Embryonic facial prominence (tissue), 1 donor: ENCODE measurements around the gene HECW1.
"Not testable (repeated sequence)": the region's sequence is repeated elsewhere in the genome, so short reads cannot be mapped to it uniquely, and the experiment has no call there.

Experiments
- DNase-seq: peaks from one replicate; pipeline ENCODE4 v3.0.0-alpha.2; 2016; ENCODE audit errors: extremely low spot score

Gene HECW1

DNA sequence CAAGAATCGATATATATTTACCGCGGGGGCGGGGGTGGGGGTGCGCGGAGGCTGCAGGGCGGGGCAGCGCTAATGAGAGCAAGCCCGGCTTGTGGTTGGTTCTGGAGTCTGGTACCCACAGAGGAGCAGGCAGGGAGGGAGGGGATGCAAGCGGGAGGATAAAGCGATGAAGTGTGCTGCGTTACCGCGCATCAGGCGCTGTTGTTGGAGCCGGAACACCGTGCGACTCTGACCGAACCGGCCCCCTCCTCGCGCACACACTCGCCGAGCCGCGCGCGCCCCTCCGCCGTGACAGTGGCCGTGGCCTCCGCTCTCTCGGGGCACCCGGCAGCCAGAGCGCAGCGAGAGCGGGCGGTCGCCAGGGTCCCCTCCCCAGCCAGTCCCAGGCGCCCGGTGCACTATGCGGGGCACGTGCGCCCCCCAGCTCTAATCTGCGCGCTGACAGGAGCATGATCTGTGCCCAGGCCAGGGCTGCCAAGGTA lies at the start of gene HECW1:
HECW1 (plus strand) TSS at position 189 of the 482 bp plus-strand sequence. CDS start 131,259 bp downstream, outside the sequence.
- DNase-seq, result no peak

DNA sequence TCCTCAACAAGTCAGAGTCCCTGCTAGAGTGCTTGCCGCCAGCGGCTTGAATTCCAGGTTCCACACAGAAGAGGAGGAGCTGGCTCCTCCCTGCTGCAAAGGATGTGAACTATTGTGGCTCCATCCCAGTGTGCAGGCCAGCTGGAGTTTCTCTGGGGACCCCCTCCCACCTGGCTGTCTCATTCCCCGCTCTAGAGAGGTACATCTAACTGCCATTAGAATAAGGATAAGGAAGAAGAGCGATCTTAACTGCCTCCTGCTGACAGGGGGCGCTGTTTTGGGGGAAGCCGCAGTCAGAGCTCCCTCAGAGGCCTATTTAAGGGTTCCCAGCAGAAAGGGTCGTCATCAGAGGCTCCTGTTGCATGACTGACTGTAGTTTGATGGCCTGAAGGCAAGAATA lies 40.8 kb upstream of the HECW1 start:
- no peak for DNase-seq

DNA sequence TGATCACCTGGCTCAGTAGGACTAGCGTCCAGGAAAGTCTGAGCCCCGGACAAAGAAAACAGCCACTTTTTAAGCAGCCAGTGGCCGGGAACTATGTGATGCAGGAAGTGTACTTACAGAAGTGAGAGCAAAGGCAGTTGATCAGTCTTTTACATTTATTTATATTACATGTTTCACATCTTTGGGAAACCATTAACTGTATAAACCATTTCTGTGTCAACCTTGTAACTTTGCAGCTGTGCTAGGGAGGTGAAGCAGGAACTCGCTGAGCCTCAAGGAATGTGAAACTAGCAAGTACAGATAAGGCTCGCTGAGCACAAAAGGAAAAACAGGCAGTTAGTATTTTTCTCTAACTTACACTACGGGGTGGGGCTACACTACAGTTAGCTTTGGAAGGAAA lies 39.9 kb upstream of the HECW1 start:
- no peak for DNase-seq

DNA sequence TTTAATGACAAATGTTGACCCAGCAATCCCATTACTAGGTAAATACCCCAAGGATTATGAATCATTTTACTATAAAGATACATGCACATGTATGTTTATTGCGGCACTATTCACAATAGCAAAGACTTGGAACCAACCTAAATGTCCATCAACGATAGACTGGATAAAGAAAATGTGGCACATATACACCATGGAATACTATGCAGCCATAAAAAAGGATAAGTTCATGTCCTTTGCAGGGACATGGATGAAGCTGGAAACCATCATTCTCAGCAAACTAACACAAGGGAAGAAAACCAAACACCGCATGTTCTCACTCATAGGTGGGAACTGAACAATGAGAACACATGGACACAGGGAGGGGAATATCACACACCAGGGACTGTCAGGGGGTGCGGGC lies 38.6 kb upstream of the HECW1 start:
- not testable (repeated sequence) for DNase-seq

DNA sequence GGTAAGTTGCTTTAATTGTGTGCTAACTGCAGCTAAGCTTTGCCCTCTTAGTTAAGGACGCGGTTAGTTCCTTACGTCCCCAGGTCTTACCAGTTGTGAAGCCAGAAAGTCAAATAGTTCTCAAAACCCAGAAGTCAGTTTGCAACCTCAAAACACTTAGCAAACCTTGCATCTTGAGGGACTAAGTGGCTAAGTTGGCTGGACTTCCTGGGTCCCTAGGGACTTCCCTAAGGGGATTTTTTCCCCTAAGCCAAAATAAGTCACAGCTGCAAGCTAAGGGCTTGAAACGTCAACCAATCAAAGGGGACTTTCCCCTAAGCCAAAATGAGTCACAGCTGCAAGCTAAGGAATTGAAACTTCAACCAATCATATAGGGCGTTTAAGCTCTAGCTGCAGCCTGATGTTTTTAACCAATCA lies 36.2 kb upstream of the HECW1 start:
- no peak for DNase-seq

DNA sequence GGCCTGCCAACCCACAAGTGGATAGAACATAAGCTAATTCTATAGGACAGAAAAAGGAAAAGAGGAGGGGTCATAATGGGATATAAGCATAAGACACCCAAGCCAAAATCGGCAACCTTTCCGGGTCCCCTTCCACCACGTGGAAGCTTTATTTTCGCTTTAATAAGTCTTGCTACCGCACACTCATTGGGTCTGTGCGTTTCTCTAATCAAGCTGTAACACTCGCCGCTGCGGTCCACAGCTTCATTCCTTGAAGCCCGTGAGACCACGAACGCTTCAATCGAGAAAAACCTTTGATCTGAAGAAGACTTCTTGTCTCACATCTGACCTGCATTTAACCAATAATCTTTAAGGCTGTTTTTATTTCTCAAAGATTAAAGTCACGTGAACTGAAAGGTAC lies 35.8 kb upstream of the HECW1 start:
- no peak for DNase-seq

DNA sequence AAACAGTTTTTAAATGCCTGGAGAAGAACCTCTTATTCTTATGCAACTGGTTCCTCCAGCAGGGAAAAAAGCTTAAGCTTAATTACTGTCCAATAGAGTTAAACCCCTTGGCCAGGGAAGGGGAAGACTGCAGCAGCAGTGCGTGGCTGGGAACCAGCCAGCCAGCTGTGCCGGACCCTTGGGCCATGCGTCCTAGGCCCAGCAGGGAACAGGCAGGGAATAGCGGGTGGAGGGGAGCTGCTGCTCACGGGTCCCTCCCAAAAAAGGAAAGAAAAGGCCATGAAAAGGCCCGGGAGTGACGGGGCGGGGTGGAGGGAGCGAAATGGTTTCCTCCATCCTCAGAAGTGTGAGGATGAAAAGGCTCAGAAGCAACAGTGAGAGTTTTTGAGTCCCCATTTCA lies 35.2 kb upstream of the HECW1 start:
- DNase-seq, result no peak

DNA sequence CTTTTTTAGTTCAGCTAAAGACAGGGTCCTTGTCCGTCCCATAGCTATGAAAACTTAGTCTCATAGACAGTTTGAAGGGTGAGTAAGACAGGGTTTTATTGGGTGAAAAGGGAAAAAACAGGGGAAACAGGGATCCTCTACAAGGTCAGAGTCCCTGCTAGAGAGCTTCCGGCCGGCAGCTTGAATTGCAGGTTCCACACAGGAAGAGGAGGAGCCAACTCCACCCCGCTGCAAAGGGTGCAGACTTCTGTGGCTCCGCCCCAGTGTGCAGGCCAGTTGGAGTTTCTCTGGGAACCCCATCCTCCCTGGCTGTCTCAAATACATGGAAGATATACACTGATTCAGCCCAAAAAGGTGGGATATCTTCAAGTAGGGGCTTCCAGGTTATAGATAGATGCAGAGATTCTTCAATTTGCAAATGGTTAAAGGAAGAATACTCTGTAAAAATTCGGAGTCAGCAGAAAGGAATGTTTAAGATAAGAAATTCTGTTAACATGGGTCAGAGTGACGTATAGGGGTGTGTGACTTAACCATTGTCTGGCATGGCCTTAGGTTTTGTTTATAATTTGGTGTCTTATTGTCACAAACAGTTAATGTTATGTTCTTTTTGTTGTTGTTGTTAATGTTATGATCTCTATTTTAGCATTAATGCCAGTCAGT lies 34.6 kb upstream of the HECW1 start:
- no peak for DNase-seq

DNA sequence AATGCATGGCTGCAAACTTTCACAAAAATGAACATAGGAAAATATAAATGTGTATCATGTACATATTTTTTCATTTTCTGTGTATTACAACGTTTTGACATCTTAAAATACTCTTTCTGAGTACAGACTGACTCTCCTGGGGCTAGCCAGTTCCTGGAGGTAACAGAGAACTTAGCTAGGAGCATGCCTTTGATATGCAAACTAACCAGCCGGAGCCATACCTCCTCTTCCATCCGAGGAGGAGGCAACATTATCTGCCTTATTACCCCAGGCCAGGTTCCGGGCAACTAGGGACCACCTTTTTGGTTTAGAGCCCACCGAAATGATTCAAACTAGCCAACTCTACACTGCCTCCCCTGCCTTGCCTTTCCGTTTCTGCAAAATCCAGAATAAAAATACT lies 33.7 kb upstream of the HECW1 start:
- no peak for DNase-seq

DNA sequence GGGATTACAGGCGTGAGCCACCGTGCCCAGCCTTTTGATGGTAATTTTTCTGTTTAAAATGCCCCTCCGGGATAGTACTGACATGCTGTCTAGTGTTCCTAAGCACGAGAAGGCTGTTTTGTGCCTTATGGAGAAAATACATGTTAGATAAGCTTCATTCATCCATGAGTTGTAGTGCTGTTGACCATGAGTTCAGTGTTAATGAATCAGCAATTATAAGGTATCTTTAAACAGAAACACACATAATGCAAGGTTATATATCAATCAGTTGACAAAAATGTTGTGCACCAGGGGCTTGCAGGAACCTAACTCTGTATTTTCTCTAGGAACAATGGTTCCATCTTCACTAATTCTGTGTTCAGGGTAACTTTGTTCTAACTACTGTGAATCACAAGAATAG lies 30.8 kb upstream of the HECW1 start:
- no peak for DNase-seq

DNA sequence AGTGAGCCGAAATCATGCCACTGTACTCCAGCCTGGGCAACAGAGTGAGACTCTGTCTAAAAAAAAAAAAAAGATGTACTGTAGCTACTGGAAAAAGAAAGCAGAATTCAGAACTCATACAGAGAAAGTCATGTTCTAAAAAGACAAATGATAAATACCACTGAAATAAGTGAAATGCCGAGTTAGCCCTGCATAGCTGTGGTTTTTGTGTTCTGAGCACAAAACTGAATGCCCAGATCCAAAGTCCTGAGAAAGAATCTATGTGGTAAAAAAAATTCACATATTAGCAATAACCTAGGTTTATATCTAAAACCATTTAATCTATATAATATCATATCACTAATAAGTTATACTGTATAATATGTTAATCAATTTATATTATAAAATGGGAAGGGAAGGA lies 29.3 kb upstream of the HECW1 start:
- no peak for DNase-seq

DNA sequence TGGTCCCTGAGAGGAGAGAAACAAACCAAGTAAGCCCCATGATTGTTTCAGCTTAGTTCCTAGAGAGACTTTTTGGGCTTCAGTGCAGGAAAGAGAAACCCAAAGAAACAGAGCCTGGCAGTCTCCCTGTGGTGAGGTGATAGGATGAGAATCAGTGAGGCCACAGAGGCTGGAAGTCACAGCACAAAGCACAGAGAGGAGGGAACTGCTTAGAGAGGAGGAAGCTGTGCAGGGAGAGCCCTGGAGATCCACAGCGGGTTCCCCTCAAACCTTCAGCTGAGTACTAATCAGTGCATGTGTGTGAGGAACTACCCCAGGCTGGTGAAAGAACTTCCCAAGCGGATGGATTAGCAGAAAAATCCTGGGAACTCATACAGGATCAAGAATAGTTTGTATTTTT lies 27.4 kb upstream of the HECW1 start:
- DNase-seq, result no peak

DNA sequence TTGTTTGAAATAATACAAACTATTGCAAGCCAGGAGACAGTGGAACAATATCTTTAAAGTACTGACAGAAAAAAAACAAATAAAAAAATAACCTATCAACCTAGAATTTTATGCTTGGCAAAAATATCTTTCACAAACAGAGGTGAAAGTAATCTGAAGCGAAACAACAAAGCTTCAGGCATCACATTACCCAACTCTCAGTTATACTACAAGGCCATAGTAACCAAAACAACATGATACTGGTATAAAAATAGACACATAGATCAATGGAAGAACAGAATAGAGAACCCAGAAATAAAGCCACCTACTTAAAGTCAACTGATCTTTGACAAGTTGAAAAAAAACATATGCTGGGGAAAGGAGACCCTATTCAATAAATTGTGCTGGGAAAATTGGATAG lies 26.5 kb upstream of the HECW1 start:
- no peak for DNase-seq

DNA sequence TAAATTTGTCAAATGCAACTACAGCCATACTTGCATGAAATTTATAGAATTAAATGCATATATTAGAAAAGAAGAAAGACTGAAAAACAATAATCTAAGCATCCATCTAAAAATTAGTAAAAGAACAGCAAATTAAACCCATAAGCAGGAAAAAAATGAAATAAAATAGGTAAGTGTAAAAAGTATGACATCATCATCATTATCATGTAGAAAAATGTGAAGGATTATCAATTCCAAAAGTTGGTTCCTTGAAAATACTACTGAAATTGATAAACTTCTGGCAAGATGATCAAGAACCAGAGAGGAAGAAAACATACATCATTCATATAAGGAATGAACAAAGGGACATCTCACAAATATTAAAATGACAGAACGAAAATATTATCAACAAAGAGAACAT lies 19.6 kb upstream of the HECW1 start:
- no peak for DNase-seq

DNA sequence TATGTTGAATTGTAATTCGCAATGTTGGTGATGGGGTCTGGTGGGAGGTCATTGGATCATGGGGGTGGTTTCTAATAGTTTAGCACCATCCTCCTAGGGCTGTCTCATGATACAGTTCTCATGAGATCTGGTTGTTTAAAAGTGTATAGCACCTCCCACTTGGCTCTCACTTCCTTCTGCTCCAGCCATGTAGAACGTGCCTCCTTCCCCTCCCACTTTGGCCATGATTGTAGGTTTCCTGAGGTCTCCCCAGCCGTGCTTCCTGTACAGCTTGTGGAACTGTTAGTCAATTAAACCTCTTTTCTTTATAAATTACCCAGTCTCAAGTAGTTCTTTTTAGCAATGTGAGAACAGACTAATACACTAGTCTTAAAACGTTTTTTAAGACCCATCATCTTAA lies 15.6 kb upstream of the HECW1 start:
- no peak for DNase-seq

DNA sequence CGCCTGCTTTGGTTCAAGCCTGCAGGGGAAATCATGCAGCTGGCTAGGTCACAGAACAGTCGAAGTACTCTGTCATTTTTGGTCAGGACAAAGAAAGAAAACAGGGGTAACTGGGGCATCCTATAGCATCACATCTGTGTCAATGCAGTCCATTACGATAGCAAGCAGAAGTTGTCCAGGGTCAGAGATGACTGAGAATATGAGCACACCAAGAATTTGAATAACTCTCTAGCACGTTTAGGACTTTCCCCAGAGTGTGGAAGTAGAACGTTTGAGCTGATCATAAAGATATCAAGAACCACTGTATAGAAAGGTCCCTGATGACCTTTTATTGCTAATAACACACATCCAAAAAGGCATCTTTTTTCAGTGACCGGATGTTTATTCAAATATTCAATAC lies 12.7 kb upstream of the HECW1 start:
- DNase-seq, result no peak

DNA sequence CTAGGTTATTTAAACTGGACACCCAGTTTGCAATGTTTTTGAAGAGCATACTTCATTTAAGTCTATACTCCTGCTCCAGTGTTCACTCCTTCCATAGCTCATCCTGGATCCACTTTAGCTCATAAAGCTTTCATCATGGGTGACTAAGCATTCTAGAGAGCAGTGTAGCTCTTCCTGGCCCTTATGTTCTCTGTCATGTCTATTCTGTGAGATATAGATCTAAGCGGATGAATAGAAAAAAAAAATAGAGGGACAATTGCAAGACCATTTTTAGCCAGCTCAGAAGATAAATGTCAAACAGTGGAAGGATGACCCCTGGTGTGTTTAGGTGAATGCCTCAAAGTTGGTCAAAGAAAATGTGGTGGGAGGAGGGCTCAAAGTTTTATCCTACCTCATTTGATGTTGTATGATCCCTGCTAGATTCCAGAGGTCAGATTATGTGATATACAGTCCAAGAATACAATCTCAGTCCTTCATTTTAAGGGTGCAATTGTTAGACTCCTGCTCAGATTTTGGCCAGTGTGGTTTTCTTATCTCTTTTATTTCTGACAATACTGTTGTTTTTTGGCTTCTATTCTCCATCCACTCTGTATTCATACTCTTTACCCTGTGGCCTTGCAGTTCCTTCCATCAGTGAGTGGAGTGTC lies 7.5 kb upstream of the HECW1 start:
- no peak for DNase-seq

DNA sequence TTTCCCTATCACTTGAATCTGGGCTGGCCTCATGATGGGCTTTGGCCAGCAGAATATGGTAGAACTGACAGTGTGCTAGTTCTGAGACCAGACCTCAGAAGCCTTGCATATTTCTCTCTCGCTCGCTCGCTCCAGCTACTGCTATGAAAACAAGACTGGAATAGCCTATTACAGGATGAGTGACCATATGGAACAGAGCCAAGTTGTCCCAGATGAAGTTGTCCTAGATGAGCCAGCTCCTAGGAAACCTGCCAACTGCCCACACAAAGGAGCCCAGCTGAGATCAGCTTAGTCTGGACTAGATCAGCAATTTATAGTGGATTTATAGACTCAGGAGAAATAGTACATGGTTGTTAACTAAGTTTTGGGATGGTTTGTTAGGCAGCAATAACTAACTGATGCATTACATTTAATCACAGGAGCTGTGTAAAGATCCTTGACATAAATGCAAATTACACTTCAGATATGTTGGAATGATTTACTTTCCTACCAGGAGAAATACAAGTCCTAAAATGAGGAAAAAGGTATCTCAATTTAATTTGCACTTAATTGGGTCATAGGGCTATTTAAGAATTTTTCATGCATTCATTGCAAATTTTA lies 6.8 kb upstream of the HECW1 start:
- DNase-seq, result no peak

DNA sequence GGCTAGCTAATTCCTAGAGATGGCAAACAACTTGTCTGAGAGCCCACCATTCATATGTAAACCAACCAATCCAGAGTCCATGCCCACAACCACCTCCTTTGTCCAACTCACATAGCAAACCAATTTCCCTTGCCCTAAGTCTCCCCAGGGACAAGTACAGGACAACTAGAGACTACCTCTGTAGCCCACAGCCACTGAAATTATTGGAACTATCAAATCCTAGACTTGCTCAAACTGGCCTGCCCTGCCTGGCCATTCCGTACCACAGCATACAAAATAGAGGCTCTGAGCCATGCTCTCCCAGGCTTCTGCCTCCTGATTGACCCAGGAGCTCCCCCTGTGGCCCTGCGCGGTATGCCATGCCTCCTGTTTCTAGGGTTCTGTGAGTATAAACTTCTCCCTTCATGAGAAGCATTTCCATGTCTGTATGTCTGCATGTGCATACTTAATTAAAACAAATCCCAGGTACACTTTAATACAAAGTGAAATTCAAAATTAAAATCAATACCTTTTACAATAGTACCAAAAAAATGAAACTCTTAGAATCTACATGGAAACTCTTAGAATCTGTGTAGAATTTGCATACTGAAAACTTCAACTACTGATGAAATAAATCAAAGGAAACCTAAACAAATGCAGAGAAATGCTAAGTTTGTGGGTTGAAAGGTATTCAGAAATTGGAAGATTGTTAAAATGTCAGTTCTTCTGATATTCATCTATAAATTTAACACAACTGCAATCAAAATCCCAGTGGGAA lies 4.0 kb upstream of the HECW1 start:
- DNase-seq, result no peak

DNA sequence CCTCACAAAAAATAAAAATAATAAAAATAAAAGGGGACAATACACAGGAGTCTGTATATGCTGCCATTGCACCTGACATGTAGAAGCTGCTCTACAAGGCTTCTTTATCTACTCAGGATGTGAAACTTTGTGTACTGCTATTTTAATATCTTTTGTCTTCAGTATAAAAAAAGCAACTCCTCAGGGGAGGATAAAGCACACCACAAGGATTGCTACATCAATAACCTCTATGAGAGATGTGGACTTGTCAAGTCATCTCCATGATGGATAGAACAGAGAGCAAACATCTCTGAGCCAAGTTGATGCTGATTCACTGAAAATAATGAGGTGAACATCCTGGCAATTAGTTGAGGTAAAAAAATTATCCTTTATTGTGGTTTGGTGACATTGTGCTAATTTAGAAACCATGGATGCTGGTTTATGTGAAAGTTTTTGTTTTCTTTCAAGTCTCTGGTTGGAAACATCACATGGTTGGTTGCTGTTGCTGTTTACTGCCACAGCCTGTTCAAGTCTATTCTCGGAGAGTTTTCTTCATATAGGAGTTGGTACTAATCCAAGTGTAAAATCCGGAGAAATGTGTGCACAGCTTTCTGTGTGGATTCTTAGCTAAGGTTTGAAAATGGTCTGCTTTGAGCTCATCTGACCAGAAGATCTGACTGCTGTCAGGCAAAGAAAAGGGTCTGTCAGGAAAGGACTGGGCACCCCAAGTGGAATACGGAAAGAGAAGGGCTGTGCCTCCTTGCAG lies 1.5 kb upstream of the HECW1 start:
- no peak for DNase-seq

DNA sequence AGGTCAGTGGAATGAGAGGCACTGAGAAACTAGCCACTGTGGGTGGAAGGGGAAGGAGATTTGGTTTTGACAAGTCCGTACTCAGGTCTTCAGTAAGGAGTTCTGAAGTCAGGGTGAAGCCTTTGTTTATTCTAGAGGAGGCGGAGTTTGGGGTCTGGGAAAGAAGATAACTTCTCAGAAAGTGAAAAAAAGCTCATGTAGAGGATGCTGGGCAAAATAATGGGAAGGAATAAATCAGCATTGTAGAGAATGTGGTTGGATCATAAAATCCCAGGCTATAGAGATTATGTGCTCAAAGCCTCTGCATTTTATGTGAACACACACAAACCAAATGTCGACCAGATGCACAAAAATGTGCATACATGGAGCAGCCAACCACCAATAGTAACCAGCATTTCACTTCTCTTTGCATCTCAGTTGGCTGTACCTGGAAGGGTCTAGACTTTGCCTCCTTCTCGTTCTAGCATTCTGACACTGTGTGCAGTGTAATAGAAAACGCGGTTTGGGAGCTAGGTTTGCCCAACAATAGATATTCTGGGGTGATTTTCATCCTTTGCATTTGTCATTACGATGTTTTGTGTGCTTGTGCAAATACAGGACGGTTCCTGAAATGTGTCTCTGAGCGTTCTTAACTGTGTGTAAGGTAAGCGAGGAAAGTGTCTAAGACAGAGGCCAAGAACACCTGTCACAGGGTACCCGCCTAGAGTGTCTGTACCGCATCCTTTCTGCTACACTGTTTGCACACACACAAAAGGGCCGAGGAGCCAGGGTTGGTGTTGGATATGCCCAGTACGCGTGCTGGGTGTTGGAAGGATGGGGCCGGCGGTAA lies 603 bp upstream of the HECW1 start:
- no peak for DNase-seq
